Cerebellar nuclear complex (tissue), 1 donor: ENCODE data around the gene CNP.
"Not testable (repeated sequence)": the region's sequence is repeated elsewhere in the genome, so short reads cannot be mapped to it uniquely, and the experiment has no call there.

Source experiments
- DNase-seq, 2 experiments: peaks; one replicate each; lab custom pipeline; 2025; lab: John Stamatoyannopoulos, UW

Gene CNP

GRCh38 chr17:41966463-41967140, at the start of gene CNP:
CNP (plus strand) TSS chr17:41966795; CDS start chr17:41966885, 90 bp downstream.
- DNase-seq, result peak in 1 of 2 experiments; percentile 58

- DNase-seq, result no peak
Observed at GRCh38 chr17:41917192-41917591, 49.4 kb upstream of the CNP start.

GRCh38 chr17:41917679-41918313, 48.8 kb upstream of the CNP start:
- no peak for DNase-seq

- peak; percentile 70 to 75 for DNase-seq
Observed at GRCh38 chr17:41918314-41919164, 48.1 kb upstream of the CNP start, which contains the start of gene ACLY. ACLY (minus strand) TSS chr17:41918951; CDS start chr17:41913873, 5,078 bp downstream.

- no peak for DNase-seq
Observed at GRCh38 chr17:41919165-41919817, 47.3 kb upstream of the CNP start.

- no peak for DNase-seq
Observed at GRCh38 chr17:41919840-41920579, 46.6 kb upstream of the CNP start.

GRCh38 chr17:41920580-41920955, 46.0 kb upstream of the CNP start:
- DNase-seq, result no peak

- no peak for DNase-seq
Observed at GRCh38 chr17:41925991-41926590, 40.5 kb upstream of the CNP start.

- DNase-seq, result no peak
Observed at GRCh38 chr17:41928693-41929251, 37.8 kb upstream of the CNP start.

- DNase-seq, result peak; percentile 78 to 82
Observed at GRCh38 chr17:41930009-41930832, 36.4 kb upstream of the CNP start, which contains the start of gene ODAD4. ODAD4 (plus strand) TSS chr17:41930617; CDS start chr17:41930724, 107 bp downstream.

GRCh38 chr17:41930833-41931156, 35.8 kb upstream of the CNP start:
- not testable (repeated sequence) for DNase-seq

- DNase-seq, result not testable (repeated sequence)
Observed at GRCh38 chr17:41931715-41932114, 34.9 kb upstream of the CNP start.

- DNase-seq, result no peak
Observed at GRCh38 chr17:41932816-41933389, 33.7 kb upstream of the CNP start.

GRCh38 chr17:41935641-41936040, 31.0 kb upstream of the CNP start:
- DNase-seq, result no peak

GRCh38 chr17:41937970-41938954, 28.3 kb upstream of the CNP start:
- DNase-seq, result no peak

GRCh38 chr17:41939044-41939692, 27.4 kb upstream of the CNP start:
- no peak for DNase-seq

GRCh38 chr17:41939693-41940090, 26.9 kb upstream of the CNP start:
- no peak for DNase-seq

GRCh38 chr17:41941168-41941567, 25.4 kb upstream of the CNP start:
- DNase-seq, result no peak
